ENCODE measurements around the gene KRTAP4-9.

- TF ChIP-seq, protein P1, sequence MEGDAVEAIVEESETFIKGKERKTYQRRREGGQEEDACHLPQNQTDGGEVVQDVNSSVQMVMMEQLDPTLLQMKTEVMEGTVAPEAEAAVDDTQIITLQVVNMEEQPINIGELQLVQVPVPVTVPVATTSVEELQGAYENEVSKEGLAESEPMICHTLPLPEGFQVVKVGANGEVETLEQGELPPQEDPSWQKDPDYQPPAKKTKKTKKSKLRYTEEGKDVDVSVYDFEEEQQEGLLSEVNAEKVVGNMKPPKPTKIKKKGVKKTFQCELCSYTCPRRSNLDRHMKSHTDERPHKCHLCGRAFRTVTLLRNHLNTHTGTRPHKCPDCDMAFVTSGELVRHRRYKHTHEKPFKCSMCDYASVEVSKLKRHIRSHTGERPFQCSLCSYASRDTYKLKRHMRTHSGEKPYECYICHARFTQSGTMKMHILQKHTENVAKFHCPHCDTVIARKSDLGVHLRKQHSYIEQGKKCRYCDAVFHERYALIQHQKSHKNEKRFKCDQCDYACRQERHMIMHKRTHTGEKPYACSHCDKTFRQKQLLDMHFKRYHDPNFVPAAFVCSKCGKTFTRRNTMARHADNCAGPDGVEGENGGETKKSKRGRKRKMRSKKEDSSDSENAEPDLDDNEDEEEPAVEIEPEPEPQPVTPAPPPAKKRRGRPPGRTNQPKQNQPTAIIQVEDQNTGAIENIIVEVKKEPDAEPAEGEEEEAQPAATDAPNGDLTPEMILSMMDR (IDR thresholded peaks at IDR 0.05), result no peak
- TF ChIP-seq POLR2A (IDR thresholded peaks at IDR 0.05), result no peak
Measured at GRCh38 chr17:41131979-41132378, 26.8 kb downstream of the KRTAP4-9 start.

Measured in Peyer's patch (tissue), 4 donors.